ENCODE measurements around the gene NPLOC4. TPM values are rescaled to one million over a fixed set of nuclear protein-coding genes. Genes with fewer than 3 reads are reported as not detected.

Gene NPLOC4
- total and polyA plus RNA-seq, 2 of the 13 experiments (the other 11 are each of a cell fraction or from before 2014, with no cell fraction given) = 57.0 to 97.0 TPM

DNA sequence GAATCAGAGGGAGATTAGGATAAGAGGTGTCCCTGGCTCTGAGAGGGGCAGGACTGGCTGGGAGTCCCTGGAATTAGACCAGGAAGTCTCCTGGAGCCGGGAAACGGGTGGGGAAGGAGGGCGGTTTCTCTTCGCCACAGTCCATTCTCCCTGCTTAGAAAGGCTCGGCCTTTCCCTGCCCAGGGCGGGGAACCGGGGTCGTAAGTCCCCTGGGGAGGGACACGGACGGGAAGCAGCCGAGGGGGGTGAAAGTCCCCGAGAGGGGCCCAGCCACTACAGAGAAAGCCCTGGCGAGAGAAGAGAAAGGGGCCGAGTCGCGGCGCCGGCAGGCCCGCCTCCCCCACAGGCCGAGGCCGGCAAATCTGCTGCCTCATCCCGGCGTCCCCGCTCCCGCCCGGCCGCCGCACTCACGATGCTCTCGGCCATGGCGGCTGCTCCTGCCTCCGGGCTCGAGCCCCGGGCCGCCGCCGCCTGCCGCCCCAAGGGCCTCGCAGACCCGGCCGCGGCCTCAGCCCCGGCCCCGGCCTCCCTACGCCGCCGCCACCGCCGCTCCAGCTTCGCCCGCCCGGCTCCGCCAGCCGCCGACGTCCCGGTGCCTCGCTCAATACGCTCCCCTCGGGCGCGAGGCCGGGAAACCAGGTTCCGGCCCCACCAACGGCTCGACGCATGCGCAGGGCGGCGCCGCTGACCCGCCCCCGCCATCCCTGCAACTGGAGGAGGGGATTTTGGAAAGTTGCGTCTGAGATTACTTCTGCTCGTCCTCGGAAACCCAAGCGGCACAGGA, at the start of gene NPLOC4, which contains the start of gene TSPAN10 (continued):
- TF ChIP-seq RBAK (CRISPR knock-in tag; IDR thresholded peaks at IDR 0.05) = no peak
- TF ChIP-seq DMAP1 (CRISPR knock-in tag; IDR thresholded peaks at IDR 0.05) = peak; percentile 74; the same call in 1 of the 2 replicates
- TF ChIP-seq RFX5 (IDR thresholded peaks at IDR 0.05; ENCODE audit: low read depth, low read length) = peak; percentile 79
- peak; percentile 81; the same call in 1 of the 2 replicates for TF ChIP-seq AKAP8 (CRISPR knock-in tag; IDR thresholded peaks at IDR 0.05)
- TF ChIP-seq, protein P1, sequence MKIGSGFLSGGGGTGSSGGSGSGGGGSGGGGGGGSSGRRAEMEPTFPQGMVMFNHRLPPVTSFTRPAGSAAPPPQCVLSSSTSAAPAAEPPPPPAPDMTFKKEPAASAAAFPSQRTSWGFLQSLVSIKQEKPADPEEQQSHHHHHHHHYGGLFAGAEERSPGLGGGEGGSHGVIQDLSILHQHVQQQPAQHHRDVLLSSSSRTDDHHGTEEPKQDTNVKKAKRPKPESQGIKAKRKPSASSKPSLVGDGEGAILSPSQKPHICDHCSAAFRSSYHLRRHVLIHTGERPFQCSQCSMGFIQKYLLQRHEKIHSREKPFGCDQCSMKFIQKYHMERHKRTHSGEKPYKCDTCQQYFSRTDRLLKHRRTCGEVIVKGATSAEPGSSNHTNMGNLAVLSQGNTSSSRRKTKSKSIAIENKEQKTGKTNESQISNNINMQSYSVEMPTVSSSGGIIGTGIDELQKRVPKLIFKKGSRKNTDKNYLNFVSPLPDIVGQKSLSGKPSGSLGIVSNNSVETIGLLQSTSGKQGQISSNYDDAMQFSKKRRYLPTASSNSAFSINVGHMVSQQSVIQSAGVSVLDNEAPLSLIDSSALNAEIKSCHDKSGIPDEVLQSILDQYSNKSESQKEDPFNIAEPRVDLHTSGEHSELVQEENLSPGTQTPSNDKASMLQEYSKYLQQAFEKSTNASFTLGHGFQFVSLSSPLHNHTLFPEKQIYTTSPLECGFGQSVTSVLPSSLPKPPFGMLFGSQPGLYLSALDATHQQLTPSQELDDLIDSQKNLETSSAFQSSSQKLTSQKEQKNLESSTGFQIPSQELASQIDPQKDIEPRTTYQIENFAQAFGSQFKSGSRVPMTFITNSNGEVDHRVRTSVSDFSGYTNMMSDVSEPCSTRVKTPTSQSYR (CRISPR knock-in tag; IDR thresholded peaks at IDR 0.05; ENCODE audit: borderline replicate concordance) = peak; percentile 83
- no peak for TF ChIP-seq PHB2 (IDR thresholded peaks at IDR 0.05; ENCODE audit: partially characterized antibody)
- TF ChIP-seq TBX3 (IDR thresholded peaks at IDR 0.05; ENCODE audit: borderline replicate concordance) = no peak
- no peak for TF ChIP-seq ZNF761 (CRISPR knock-in tag; conservative IDR thresholded peaks at IDR 0.05)
- peak; percentile 78; the same call in 1 of the 2 replicates for TF ChIP-seq RXRB (CRISPR knock-in tag; IDR thresholded peaks at IDR 0.05; ENCODE audit: borderline replicate concordance)
- TF ChIP-seq, protein P2, sequence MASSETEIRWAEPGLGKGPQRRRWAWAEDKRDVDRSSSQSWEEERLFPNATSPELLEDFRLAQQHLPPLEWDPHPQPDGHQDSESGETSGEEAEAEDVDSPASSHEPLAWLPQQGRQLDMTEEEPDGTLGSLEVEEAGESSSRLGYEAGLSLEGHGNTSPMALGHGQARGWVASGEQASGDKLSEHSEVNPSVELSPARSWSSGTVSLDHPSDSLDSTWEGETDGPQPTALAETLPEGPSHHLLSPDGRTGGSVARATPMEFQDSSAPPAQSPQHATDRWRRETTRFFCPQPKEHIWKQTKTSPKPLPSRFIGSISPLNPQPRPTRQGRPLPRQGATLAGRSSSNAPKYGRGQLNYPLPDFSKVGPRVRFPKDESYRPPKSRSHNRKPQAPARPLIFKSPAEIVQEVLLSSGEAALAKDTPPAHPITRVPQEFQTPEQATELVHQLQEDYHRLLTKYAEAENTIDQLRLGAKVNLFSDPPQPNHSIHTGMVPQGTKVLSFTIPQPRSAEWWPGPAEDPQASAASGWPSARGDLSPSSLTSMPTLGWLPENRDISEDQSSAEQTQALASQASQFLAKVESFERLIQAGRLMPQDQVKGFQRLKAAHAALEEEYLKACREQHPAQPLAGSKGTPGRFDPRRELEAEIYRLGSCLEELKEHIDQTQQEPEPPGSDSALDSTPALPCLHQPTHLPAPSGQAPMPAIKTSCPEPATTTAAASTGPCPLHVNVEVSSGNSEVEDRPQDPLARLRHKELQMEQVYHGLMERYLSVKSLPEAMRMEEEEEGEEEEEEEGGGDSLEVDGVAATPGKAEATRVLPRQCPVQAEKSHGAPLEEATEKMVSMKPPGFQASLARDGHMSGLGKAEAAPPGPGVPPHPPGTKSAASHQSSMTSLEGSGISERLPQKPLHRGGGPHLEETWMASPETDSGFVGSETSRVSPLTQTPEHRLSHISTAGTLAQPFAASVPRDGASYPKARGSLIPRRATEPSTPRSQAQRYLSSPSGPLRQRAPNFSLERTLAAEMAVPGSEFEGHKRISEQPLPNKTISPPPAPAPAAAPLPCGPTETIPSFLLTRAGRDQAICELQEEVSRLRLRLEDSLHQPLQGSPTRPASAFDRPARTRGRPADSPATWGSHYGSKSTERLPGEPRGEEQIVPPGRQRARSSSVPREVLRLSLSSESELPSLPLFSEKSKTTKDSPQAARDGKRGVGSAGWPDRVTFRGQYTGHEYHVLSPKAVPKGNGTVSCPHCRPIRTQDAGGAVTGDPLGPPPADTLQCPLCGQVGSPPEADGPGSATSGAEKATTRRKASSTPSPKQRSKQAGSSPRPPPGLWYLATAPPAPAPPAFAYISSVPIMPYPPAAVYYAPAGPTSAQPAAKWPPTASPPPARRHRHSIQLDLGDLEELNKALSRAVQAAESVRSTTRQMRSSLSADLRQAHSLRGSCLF (CRISPR knock-in tag; IDR thresholded peaks at IDR 0.05; ENCODE audit: borderline replicate concordance) = no peak
- TF ChIP-seq TOPORS (CRISPR knock-in tag; IDR thresholded peaks at IDR 0.05) = peak; percentile 55; the same call in 1 of the 2 replicates
- peak; percentile 85 for TF ChIP-seq ZNF709 (CRISPR knock-in tag; IDR thresholded peaks at IDR 0.05)
- TF ChIP-seq, protein P3, sequence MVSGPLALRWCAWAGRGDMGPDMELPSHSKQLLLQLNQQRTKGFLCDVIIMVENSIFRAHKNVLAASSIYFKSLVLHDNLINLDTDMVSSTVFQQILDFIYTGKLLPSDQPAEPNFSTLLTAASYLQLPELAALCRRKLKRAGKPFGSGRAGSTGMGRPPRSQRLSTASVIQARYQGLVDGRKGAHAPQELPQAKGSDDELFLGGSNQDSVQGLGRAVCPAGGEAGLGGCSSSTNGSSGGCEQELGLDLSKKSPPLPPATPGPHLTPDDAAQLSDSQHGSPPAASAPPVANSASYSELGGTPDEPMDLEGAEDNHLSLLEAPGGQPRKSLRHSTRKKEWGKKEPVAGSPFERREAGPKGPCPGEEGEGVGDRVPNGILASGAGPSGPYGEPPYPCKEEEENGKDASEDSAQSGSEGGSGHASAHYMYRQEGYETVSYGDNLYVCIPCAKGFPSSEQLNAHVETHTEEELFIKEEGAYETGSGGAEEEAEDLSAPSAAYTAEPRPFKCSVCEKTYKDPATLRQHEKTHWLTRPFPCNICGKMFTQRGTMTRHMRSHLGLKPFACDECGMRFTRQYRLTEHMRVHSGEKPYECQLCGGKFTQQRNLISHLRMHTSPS (CRISPR knock-in tag; IDR thresholded peaks at IDR 0.05; ENCODE audit: low read depth) = no peak
- no peak for TF ChIP-seq ZNF546 (CRISPR knock-in tag; conservative IDR thresholded peaks at IDR 0.05)
- TF ChIP-seq, protein P4, sequence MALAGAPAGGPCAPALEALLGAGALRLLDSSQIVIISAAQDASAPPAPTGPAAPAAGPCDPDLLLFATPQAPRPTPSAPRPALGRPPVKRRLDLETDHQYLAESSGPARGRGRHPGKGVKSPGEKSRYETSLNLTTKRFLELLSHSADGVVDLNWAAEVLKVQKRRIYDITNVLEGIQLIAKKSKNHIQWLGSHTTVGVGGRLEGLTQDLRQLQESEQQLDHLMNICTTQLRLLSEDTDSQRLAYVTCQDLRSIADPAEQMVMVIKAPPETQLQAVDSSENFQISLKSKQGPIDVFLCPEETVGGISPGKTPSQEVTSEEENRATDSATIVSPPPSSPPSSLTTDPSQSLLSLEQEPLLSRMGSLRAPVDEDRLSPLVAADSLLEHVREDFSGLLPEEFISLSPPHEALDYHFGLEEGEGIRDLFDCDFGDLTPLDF (CRISPR knock-in tag; IDR thresholded peaks at IDR 0.05) = peak; percentile 61; the same call in 1 of the 2 replicates
- no peak for TF ChIP-seq GLI4 (CRISPR knock-in tag; IDR thresholded peaks at IDR 0.05; ENCODE audit: borderline replicate concordance)
- TF ChIP-seq ZNF570 (CRISPR knock-in tag; IDR thresholded peaks at IDR 0.05; ENCODE audit: borderline replicate concordance) = no peak
- no peak for TF ChIP-seq ZNF572 (CRISPR knock-in tag; IDR thresholded peaks at IDR 0.05)
- no peak for TF ChIP-seq TCF7L2 (IDR thresholded peaks at IDR 0.05; ENCODE audit: low read depth, low read length)
- no peak for TF ChIP-seq RFX1 (IDR thresholded peaks at IDR 0.05)

All from HepG2 (cell line).